ENCODE results near the gene TAF1L. TPM values are rescaled to one million over a fixed set of nuclear protein-coding genes. Genes with fewer than 3 reads are reported as not detected.

Gene TAF1L
- total RNA-seq, 1 experiment from 2014 or later: not detected

- no peak for DNase-seq
- H3K9me3 Mint-ChIP-seq (ENCODE audit: unreplicated experiment): no peaks in the 10 kb centered on the region
These were observed 37.0 kb upstream of the TAF1L start for GRCh38 chr9:32672469-32672868.

GRCh38 chr9:32671333-32671732 lies 35.9 kb upstream of the TAF1L start:
- intact Hi-C loops (cut with micrococcal nuclease; ENCODE audit: unreplicated experiment): no loop called here
- Histone ChIP-seq H3K27me3 (replicated peaks; ENCODE audit: control insufficient read depth, insufficient read depth, low read length) (no peaks in the 10 kb centered on the region), H3K36me3 (ENCODE audit: control insufficient read depth, insufficient read depth, low read length) (no peaks in the 10 kb centered on the region), H3K9me3 (no peaks in the 10 kb centered on the region), H3K4me1 (no peaks in the 10 kb centered on the region), H3K4me3 (ENCODE audit: low read depth, low read length) (no peak overlapping the region)
- TF ChIP-seq CTCF (IDR thresholded peaks at IDR 0.05; ENCODE audit: insufficient read depth in 1 of 2, low read depth in 1 of 2, low read length in 1 of 2, severe bottlenecking in 1 of 2, unreplicated experiment in 1 of 2): no peak
- Mint-ChIP-seq H3K4me1 (ENCODE audit: low read depth, unreplicated experiment) (no peaks in the 10 kb centered on the region), H3K36me3 (ENCODE audit: insufficient read depth, unreplicated experiment) (no peaks in the 10 kb centered on the region), H3K4me3 (ENCODE audit: unreplicated experiment) (no peak overlapping the region), H3K27me3 (ENCODE audit: insufficient read depth, unreplicated experiment) (peaks cover 8% of the 10 kb centered on the region), H3K27ac (ENCODE audit: unreplicated experiment) (no peak overlapping the region), H3K9me3 (ENCODE audit: unreplicated experiment) (no peaks in the 10 kb centered on the region)
- ChIA-PET POLR2A (no interaction called here), CTCF (no interaction called here)
- no peak for DNase-seq
- no TSS peak for BruUV-seq (replicated peaks)

More at GRCh38 chr9:32672469-32672868, 37.0 kb upstream of the TAF1L start:
- H3K27ac Mint-ChIP-seq (ENCODE audit: unreplicated experiment): no peak overlapping the region
- TF ChIP-seq CTCF (IDR thresholded peaks at IDR 0.05; ENCODE audit: insufficient read depth in 1 of 2, low read depth in 1 of 2, low read length in 1 of 2, severe bottlenecking in 1 of 2, unreplicated experiment in 1 of 2): no peak
- H3K4me1 Mint-ChIP-seq (ENCODE audit: low read depth, unreplicated experiment): no peaks in the 10 kb centered on the region
- no peaks in the 10 kb centered on the region for H3K9me3 ChIP-seq
- CTCF ChIA-PET: no interaction called here
- POLR2A ChIA-PET: no interaction called here
- intact Hi-C loops (cut with micrococcal nuclease; ENCODE audit: unreplicated experiment): no loop called here
- H3K36me3 ChIP-seq (ENCODE audit: control insufficient read depth, insufficient read depth, low read length): no peaks in the 10 kb centered on the region
- no peaks in the 10 kb centered on the region for H3K4me1 ChIP-seq
- no peak overlapping the region for H3K4me3 ChIP-seq (ENCODE audit: low read depth, low read length)
- BruUV-seq (replicated peaks): no TSS peak
- H3K27me3 ChIP-seq (replicated peaks; ENCODE audit: control insufficient read depth, insufficient read depth, low read length): no peaks in the 10 kb centered on the region
- H3K27me3 Mint-ChIP-seq (ENCODE audit: insufficient read depth, unreplicated experiment): peaks cover 11% of the 10 kb centered on the region
- H3K36me3 Mint-ChIP-seq (ENCODE audit: insufficient read depth, unreplicated experiment): no peaks in the 10 kb centered on the region
- no peak overlapping the region for H3K4me3 Mint-ChIP-seq (ENCODE audit: unreplicated experiment)

GRCh38 chr9:32665101-32665500 lies 29.6 kb upstream of the TAF1L start:
- H3K9me3 Mint-ChIP-seq (ENCODE audit: unreplicated experiment): peaks cover 15% of the 10 kb centered on the region
- POLR2A ChIA-PET: no interaction called here
- no peaks in the 10 kb centered on the region for H3K4me1 Mint-ChIP-seq (ENCODE audit: low read depth, unreplicated experiment)
- intact Hi-C loops (cut with micrococcal nuclease; ENCODE audit: unreplicated experiment): no loop called here
- no peaks in the 10 kb centered on the region for H3K36me3 Mint-ChIP-seq (ENCODE audit: insufficient read depth, unreplicated experiment)
- Histone ChIP-seq H3K4me1 (no peaks in the 10 kb centered on the region), H3K36me3 (ENCODE audit: control insufficient read depth, insufficient read depth, low read length) (no peaks in the 10 kb centered on the region), H3K4me3 (ENCODE audit: low read depth, low read length) (no peak overlapping the region), H3K27me3 (replicated peaks; ENCODE audit: control insufficient read depth, insufficient read depth, low read length) (no peaks in the 10 kb centered on the region), H3K9me3 (no peaks in the 10 kb centered on the region)
- no peak for DNase-seq
- no peak overlapping the region for H3K27ac Mint-ChIP-seq (ENCODE audit: unreplicated experiment)
- BruUV-seq (replicated peaks): no TSS peak
- TF ChIP-seq CTCF (IDR thresholded peaks at IDR 0.05; ENCODE audit: insufficient read depth in 1 of 2, low read depth in 1 of 2, low read length in 1 of 2, severe bottlenecking in 1 of 2, unreplicated experiment in 1 of 2): no peak
- peaks cover 8% of the 10 kb centered on the region for H3K27me3 Mint-ChIP-seq (ENCODE audit: insufficient read depth, unreplicated experiment)
- H3K4me3 Mint-ChIP-seq (ENCODE audit: unreplicated experiment): no peak overlapping the region
- CTCF ChIA-PET: no interaction called here
